GM06990 (cell line): ENCODE measurements around the gene RABEP1.

Experiments
- DNase-seq: peaks from one replicate; pipeline ENCODE4 v3.0.0-alpha.2; 2011; ENCODE audit not compliant: insufficient read length; ENCODE audit errors: extremely low read depth
- H3K27me3 ChIP-seq: replicated peaks from 2 replicates; pipeline ENCODE4 v1.6.0; 2011; ENCODE audit warnings: low read length; ENCODE audit not compliant: control insufficient read depth, insufficient read depth
- H3K36me3 ChIP-seq: 2 replicates; pipeline ENCODE4 v1.5.1; 2011; ENCODE audit warnings: low read length; ENCODE audit not compliant: control insufficient read depth, insufficient read depth
- H3K4me3 ChIP-seq: replicated peaks from 2 replicates; pipeline ENCODE4 v1.5.1; 2011; ENCODE audit warnings: low read depth, mild to moderate bottlenecking, control low read depth, low read length
- TF ChIP-seq, protein P1 (sequence below): IDR thresholded peaks from 2 replicates; pipeline ENCODE4 v1.5.1; 2011; ENCODE audit warnings: low read length, control low read depth, mild to moderate bottlenecking, inconsistent platforms; ENCODE audit not compliant: insufficient read depth, poor library complexity, severe bottlenecking

The RABEP1 gene

DNA sequence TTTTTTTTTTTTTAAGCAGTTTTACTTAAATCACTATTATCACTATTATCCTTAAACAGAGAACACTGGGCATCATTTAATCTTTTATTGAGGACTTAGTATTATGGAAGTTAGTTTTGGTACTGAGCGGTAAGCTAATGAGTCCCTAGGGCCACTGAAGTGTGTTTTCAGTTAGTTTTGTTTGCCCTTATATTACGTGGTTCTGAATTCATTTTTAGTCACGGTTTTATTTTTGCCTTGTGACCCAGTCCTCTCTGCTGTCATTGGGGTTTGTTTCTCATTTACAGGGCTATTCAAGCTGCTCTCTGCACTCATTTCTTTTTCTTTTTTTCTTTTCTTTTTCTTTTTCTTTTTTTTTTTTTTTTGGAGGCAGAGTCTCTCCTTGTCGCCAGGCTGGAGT is 17.3 kb downstream of the RABEP1 start:
- TF ChIP-seq, protein P1, sequence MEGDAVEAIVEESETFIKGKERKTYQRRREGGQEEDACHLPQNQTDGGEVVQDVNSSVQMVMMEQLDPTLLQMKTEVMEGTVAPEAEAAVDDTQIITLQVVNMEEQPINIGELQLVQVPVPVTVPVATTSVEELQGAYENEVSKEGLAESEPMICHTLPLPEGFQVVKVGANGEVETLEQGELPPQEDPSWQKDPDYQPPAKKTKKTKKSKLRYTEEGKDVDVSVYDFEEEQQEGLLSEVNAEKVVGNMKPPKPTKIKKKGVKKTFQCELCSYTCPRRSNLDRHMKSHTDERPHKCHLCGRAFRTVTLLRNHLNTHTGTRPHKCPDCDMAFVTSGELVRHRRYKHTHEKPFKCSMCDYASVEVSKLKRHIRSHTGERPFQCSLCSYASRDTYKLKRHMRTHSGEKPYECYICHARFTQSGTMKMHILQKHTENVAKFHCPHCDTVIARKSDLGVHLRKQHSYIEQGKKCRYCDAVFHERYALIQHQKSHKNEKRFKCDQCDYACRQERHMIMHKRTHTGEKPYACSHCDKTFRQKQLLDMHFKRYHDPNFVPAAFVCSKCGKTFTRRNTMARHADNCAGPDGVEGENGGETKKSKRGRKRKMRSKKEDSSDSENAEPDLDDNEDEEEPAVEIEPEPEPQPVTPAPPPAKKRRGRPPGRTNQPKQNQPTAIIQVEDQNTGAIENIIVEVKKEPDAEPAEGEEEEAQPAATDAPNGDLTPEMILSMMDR: no peak
- no peak overlapping the region for H3K4me3 ChIP-seq
- DNase-seq: peak; percentile 37
- no peaks in the 10 kb centered on the region; the same call in 1 of the 2 replicates for H3K36me3 ChIP-seq
- no peaks in the 10 kb centered on the region for H3K27me3 ChIP-seq

DNA sequence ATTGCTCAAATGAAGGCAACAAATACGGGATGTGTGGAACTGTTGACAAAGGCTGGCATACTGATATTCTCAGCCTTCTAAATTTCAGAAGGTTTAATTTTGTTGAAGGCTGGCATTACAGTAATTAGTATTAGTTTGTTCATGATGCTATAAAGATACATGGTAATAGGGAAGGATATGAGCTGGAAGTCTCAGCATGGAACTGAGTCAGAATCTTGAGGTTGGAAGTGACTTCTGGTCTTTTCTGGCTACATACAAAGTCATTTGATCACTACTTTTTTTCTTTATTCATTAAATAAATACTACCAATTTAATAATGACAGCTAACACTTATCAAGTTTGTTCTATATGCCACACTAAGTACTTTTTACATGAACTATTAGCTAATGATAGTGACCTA is 22.6 kb downstream of the RABEP1 start:
- TF ChIP-seq, protein P1: no peak
- H3K36me3 ChIP-seq: no peaks in the 10 kb centered on the region; the same call in none of the 2 replicates
- no peaks in the 10 kb centered on the region for H3K27me3 ChIP-seq
- H3K4me3 ChIP-seq: no peak overlapping the region
- no peak for DNase-seq

DNA sequence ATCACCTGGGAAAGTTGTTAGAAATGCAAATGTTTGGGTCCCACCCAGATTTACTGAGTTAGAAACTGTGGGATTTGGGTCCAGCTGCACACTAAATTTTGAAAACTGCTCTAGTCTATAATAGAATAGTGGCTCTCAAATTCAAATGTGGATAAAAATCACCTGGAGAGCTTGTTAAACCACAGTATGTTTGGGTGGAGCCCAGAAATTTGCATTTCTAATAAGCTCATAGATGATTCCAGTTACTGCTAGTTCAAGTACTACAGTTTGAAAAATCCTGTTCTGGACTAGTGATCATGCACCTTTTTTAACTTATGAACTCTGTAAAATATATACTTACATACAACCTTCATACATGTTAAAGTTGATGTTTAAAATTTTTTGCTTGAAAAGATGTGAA is 27.8 kb downstream of the RABEP1 start:
- Histone ChIP-seq H3K27me3 (no peaks in the 10 kb centered on the region), H3K4me3 (no peak overlapping the region), H3K36me3 (no peaks in the 10 kb centered on the region; the same call in none of the 2 replicates)
- TF ChIP-seq, protein P1: no peak
- no peak for DNase-seq

DNA sequence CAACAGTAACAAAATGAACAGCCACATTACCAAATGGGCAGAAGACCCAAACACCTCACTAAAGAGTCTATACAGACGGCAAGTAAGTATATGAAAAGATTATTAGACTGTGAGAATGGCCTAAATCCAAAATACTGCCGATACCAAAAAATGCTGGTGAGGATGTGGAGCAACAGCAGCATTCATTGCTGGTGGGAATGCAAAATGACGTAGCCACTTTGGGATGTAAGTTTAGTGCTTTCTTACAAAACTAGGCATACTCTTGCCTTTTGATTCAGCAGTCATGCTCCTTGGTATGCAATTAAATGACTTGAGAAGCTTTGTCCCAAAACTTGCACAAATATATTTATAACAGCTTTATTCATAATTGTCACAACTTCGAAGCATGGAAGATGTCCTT is 43.8 kb downstream of the RABEP1 start:
- H3K4me3 ChIP-seq: no peak overlapping the region
- H3K27me3 ChIP-seq: no peaks in the 10 kb centered on the region
- H3K36me3 ChIP-seq: peaks cover 2% of the 10 kb centered on the region
- TF ChIP-seq, protein P1: no peak
- no peak for DNase-seq

DNA sequence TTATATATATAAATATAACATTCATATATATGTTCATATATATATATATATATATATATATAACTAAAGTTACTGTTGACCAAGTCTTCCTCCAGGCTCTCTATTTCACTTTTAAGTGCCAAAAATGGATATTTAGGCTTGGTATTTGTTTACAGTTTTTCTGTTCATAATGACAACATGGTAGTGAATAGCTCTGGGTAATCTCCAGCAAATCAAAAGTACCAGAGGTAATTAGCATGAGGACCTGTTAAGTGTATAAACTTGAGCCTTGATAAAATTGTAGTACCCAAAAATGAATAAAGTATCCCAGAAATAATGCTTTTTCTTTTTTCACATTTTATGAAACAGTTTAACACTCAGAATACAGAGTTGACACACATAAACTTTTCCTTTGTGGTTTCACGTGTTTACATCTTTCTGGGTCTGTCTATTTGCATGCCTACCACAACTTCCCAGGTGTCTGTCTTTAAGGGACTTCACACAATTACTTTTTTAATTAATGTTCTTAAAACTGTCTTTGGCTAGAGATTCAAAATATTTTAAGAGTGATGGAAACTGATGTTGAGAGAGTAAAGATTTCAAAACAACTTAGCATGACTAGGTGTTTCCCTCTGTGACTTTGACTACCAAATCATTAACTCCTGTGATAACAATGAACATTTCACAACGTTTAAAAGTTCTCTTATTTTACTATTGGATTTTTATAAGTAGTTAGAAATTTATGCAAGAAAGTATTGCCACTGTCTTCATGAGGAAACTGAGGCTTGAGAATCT is 47.9 kb downstream of the RABEP1 start:
- Histone ChIP-seq H3K27me3 (no peaks in the 10 kb centered on the region), H3K36me3 (peaks cover 2% of the 10 kb centered on the region), H3K4me3 (no peak overlapping the region)
- peak; percentile 29 for DNase-seq
- TF ChIP-seq, protein P1: no peak

DNA sequence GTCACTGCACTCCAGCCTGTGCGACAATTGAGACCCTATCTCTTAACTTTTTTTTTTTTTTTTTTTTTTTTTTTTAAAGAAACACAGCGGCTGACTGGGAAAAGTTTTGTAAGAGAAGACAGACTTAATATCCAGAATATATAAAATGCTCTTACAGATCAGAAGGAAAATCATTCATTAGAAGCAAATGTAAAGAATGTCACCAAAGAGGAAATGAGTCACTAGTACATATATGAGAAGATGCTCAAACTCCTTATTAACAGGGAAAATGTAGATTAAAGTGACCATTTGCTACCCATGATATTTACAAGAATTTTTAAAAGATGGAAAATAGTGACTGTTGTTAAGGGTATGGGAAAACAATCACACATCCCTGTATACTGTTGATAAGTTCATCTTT is 48.9 kb downstream of the RABEP1 start:
- TF ChIP-seq, protein P1: no peak
- no peak for DNase-seq
- no peak overlapping the region for H3K4me3 ChIP-seq

More for the DNA sequence above, 48.9 kb downstream of the RABEP1 start:
- Histone ChIP-seq H3K27me3 (no peaks in the 10 kb centered on the region), H3K36me3 (peaks cover 2% of the 10 kb centered on the region)
